ENCODE measurements around the gene KLHDC8A. TPM values are rescaled to one million over a fixed set of nuclear protein-coding genes. Genes with fewer than 3 reads are reported as not detected.

KLHDC8A gene
- total RNA-seq, 4 donors from 2014 or later, result 0.32 to 2.0 (median 1.2) TPM

GRCh38 chr1:205343431-205344065, 13.2 kb downstream of the KLHDC8A start:
- TF ChIP-seq POLR2A (IDR thresholded peaks at IDR 0.05; ENCODE audit: low read depth) (no peak), POLR2AphosphoS5 (IDR thresholded peaks at IDR 0.05) (no peak), EP300 (IDR thresholded peaks at IDR 0.05) (no peak), CTCF (IDR thresholded peaks at IDR 0.05) (no peak)
- peaks cover 13 to 15% (median 14%) of the 10 kb centered on the region in 4 donors for H3K4me1 ChIP-seq
- intact Hi-C loops (cut with DNase I), result no loop called here
- no peak overlapping the region for H3K27ac ChIP-seq (replicated peaks in 1 of 4)
- DNase-seq (ENCODE audit: extremely low spot score), result no peak
- H3K36me3 ChIP-seq, result no peaks in the 10 kb centered on the region
- H3K9me3 ChIP-seq, result no peaks in the 10 kb centered on the region
- peaks cover 0 to 72% (median 29%) of the 10 kb centered on the region in 4 donors for H3K27me3 ChIP-seq
- WGBS, result no CpG with 5 or more reads among the region's 63 CpGs
- peak overlapping the region; percentile 40 to 53 (median 44) for H3K4me3 ChIP-seq

GRCh38 chr1:205342986-205343385, 13.7 kb downstream of the KLHDC8A start:
- TF ChIP-seq EP300 (IDR thresholded peaks at IDR 0.05) (no peak), POLR2AphosphoS5 (IDR thresholded peaks at IDR 0.05) (no peak), CTCF (IDR thresholded peaks at IDR 0.05) (no peak), POLR2A (IDR thresholded peaks at IDR 0.05; ENCODE audit: low read depth) (no peak)
- H3K4me1 ChIP-seq, result peaks cover 13 to 15% (median 14%) of the 10 kb centered on the region in 4 donors
- H3K9me3 ChIP-seq, result no peaks in the 10 kb centered on the region
- intact Hi-C loops (cut with DNase I), result no loop called here
- H3K36me3 ChIP-seq, result no peaks in the 10 kb centered on the region
- 75% methylated on average over 12 of the region's 12 CpGs for WGBS
- peak overlapping the region in 2 of 4 donors; percentile 43 to 45 for H3K4me3 ChIP-seq
- peaks cover 0 to 66% (median 29%) of the 10 kb centered on the region in 4 donors for H3K27me3 ChIP-seq
- DNase-seq (ENCODE audit: extremely low spot score), result no peak
- H3K27ac ChIP-seq (replicated peaks in 1 of 4), result no peak overlapping the region

GRCh38 chr1:205340676-205341075, 16.0 kb downstream of the KLHDC8A start:
- intact Hi-C loops (cut with DNase I), result no loop called here
- no peak for TF ChIP-seq POLR2AphosphoS5 (IDR thresholded peaks at IDR 0.05)
- no peak for TF ChIP-seq CTCF (IDR thresholded peaks at IDR 0.05)
- TF ChIP-seq POLR2A (IDR thresholded peaks at IDR 0.05; ENCODE audit: low read depth), result no peak
- TF ChIP-seq EP300 (IDR thresholded peaks at IDR 0.05), result no peak
- peaks cover 0 to 43% (median 25%) of the 10 kb centered on the region in 4 donors for H3K27me3 ChIP-seq
- no peak overlapping the region for H3K4me3 ChIP-seq
- H3K4me1 ChIP-seq, result peaks cover 13 to 15% (median 14%) of the 10 kb centered on the region in 4 donors
- 88% methylated on average over 1 of the region's 1 CpG for WGBS
- H3K9me3 ChIP-seq, result no peaks in the 10 kb centered on the region
- H3K27ac ChIP-seq (replicated peaks in 1 of 4), result no peak overlapping the region
- no peak for DNase-seq (ENCODE audit: extremely low spot score)
- no peaks in the 10 kb centered on the region for H3K36me3 ChIP-seq

- no peak overlapping the region for H3K27ac ChIP-seq (replicated peaks in 1 of 4)
- no peak for DNase-seq (ENCODE audit: extremely low spot score)
- H3K36me3 ChIP-seq, result no peaks in the 10 kb centered on the region
- peaks cover 13 to 15% (median 14%) of the 10 kb centered on the region in 4 donors for H3K4me1 ChIP-seq
- intact Hi-C loops (cut with DNase I), result loop anchor here (5.0 kb wide), 1 partner anchor 48 kb away; no protein-coding TSS in a partner anchor
- WGBS, result 91% methylated on average over 4 of the region's 4 CpGs
- no peak for TF ChIP-seq POLR2A (IDR thresholded peaks at IDR 0.05; ENCODE audit: low read depth)
- TF ChIP-seq EP300 (IDR thresholded peaks at IDR 0.05), result no peak
- TF ChIP-seq POLR2AphosphoS5 (IDR thresholded peaks at IDR 0.05), result no peak
- no peak for TF ChIP-seq CTCF (IDR thresholded peaks at IDR 0.05)
- H3K27me3 ChIP-seq, result peaks cover 0 to 41% (median 21%) of the 10 kb centered on the region in 4 donors
- no peaks in the 10 kb centered on the region for H3K9me3 ChIP-seq
- H3K4me3 ChIP-seq, result no peak overlapping the region
Observed at GRCh38 chr1:205339717-205340116, 17.0 kb downstream of the KLHDC8A start.
